NCI-H2107 treated with DMSO at 0.1 percent for 48 hours (cell line): Measurements from ENCODE around the gene KCNJ3.

Experiments
- DNase-seq: peaks from one replicate; lab custom pipeline; 2025; ENCODE audit not compliant: unreplicated experiment; lab: John Stamatoyannopoulos, UW

Gene KCNJ3

DNA sequence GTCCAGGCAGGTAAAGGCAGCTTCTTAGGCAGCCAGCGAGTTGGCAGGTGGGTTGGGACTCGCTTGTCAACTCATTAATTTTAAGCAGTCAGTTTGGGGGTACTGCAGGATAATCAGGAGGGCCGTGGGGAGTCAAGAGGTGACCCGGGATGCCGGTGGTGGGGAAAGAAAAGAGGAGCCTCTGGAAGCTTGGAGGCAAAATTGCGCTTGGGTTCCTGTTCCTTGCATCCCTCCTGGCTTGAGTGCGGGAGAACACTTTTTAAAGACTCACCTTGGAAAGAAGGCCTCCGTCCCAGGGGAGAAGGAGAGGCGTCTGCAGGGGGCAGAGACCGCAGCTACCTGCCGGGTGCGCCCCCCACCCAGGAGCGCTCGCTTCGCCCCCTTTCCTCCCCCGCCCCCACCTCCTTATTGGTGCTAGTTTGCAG is at the start of gene KCNJ3:
KCNJ3 (plus strand) TSS at position 400 of the 425 bp plus-strand sequence. CDS start 81 bp downstream, outside the sequence.
- DNase-seq: no peak

- no peak for DNase-seq
Observed at GRCh38 chr2:154655499-154655898, 43.0 kb upstream of the KCNJ3 start.

DNA sequence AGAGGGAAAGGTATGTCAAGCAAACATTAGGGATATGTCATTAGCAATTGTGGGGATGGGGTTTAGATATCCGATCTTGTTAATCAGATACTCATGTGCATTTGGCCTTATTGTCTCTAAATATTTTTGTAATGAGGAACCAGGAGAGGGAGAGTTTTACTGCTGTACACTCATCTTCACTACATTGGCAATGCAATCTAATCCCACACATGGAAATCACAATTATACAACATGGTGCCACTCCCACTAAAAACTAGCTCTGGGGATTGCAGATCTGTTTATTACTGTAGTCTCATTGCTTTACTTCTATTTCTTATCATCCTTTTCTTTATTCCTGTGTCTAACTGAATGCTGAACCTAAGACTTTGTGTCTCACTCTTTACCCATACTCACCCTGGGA is 39.6 kb upstream of the KCNJ3 start:
- no peak for DNase-seq

- no peak for DNase-seq
Observed at GRCh38 chr2:154664248-154664647, 34.2 kb upstream of the KCNJ3 start.

DNA sequence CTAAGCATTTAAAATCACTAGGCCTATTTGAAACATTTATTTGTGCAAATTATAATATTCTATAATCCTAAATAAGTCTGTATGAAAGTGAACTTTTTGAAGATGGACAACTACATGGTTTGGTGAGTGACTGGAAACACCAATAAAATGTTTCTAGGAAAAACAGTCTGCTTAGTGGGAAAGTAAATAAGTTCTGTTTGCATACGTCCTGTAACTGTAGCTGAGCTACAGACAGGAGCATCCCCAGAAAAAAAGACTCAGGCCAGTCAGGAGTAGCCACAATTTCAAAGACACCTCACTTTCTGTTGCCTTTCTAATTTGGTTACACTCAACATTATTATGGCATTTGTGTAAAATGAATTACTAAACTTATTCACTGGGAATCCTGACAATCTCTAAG is 28.4 kb upstream of the KCNJ3 start:
- no peak for DNase-seq

GRCh38 chr2:154673694-154674093 is 24.8 kb upstream of the KCNJ3 start:
- DNase-seq: no peak

GRCh38 chr2:154677401-154677800 is 21.1 kb upstream of the KCNJ3 start:
- DNase-seq: no peak

DNA sequence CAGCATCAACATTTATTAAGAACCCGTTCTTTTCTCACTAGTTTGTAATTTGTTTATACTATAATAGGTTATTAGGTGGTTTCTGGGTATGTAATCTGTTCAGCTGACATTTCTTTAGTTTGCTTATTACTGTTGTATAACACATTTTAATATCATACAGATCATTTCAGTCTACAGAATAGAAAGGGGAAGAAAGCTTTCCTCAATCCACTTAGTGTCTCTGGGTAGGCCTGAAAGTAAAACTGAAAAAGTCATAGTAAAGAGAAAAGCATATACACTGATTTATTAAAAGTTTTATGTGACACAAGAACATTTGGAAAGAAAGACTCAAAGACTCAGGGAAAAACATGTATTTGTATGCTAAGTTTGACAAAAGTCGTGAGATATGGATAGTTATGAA is 16.8 kb upstream of the KCNJ3 start:
- DNase-seq: no peak

DNA sequence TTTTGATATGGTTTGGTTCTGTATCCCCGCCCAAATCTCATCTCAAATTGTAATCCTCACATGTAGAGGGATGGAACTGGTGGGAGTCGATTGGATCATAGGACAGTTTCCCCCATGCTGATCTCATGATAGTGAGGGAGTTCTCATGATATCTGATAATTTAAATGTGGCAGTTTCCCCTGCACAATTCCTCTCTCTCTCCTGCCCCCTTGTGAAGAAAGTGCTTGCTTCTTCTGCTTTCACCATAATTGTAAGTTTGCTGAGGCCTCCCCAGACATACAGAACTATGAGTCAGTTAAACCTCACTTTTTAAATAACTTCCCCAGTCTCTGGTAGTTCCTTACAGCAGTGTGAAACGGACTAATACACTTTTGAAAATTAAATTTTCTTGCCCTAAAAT is 12.3 kb upstream of the KCNJ3 start:
- DNase-seq: no peak

DNA sequence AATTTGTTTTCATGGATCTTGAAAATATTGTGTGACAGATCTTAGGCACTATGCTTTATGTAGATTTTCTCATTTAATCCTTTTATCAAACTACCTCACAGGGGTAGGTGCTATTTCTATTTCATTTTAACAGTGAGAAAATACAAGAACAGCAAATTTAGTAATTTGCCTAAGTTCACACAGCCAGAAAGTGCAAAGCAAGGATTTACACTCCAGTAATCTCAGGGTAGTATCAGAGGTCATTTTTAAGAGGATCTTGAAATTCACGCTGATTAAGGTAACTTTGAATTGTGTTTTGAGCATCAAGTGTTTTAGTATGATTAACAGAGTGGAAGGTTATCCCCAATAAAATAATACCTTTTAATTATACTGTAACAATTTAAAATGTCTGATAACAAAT is 10.1 kb upstream of the KCNJ3 start:
- no peak for DNase-seq

- DNase-seq: no peak
Observed at GRCh38 chr2:154689158-154689557, 9.3 kb upstream of the KCNJ3 start.

GRCh38 chr2:154692927-154693326 is 5.6 kb upstream of the KCNJ3 start:
- no peak for DNase-seq

DNA sequence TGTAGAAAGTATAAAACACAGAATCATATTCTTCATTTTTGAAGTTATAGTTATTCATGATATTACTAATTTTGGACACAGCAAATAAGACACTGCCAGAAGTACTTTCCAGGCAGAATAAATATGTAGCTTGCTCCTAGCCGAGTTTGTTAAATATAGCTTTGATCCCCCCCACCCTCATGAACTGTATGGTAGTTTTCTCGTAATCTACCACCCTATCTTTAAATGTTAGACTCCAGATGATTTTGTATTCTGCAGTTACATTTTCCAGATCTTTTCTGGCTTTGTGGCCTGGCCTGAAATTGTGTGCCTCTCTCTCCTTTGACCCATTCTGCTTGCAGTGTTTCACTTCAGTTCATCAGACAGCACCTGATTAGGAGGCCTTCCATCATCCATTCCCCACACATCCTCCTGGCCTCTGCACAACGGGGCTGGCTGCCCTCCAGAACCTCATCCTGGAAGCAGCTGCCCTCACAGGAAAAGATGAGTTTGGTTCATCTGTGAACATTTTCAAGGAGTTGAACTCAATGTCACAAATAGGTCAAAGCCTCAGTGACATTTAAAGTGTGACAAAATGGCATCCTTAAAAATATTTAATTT is 4.7 kb upstream of the KCNJ3 start:
- DNase-seq: no peak

- no peak for DNase-seq
Observed at GRCh38 chr2:154694881-154695280, 3.6 kb upstream of the KCNJ3 start.

DNA sequence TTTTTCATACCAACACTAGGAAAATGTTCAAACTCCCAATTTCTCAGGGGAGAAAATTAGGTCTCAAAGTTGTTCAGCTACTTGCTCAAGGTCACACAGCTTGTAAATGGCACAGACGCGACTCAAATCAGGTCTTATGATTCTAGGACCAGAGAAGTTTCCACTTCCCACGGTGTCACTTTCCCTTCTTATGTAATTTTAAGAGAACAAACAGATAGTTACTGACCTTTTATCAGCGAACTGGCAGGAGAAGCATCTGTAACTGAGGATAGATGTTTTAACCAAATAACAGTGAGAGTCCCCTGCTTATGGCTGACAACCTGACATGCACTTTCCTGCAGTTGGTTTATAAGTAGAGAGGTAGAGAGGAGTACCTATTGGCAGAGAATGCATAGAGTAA is 2.1 kb upstream of the KCNJ3 start:
- DNase-seq: no peak

DNA sequence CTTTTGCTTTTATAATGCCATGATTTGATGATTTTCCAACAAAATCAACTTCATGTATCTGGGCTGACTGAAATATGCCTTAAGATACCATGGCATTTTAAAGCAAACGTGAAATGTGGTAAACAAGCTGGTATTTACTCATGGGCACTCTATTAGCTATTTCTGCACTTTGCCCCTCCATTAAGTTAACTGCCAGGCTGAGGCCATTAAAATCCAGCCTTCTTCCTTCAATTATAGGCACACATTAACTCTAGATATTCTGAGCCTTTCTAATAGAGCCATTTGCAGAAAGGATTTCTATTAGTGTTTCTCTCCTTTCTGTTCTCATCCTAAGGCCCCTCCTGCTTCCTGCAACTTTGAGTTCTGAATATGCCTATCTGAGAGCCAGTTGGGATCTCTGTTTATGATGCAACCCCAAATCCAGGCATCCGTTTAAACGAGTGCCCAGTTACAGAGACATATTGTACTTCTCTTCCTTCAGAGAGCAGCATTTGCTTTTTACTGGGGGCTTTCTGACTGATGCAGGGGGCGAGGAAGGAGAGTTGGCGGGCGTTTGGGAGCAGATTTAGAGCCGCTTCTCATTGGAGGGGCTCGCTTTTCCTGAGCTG is 1.6 kb upstream of the KCNJ3 start:
- no peak for DNase-seq

DNA sequence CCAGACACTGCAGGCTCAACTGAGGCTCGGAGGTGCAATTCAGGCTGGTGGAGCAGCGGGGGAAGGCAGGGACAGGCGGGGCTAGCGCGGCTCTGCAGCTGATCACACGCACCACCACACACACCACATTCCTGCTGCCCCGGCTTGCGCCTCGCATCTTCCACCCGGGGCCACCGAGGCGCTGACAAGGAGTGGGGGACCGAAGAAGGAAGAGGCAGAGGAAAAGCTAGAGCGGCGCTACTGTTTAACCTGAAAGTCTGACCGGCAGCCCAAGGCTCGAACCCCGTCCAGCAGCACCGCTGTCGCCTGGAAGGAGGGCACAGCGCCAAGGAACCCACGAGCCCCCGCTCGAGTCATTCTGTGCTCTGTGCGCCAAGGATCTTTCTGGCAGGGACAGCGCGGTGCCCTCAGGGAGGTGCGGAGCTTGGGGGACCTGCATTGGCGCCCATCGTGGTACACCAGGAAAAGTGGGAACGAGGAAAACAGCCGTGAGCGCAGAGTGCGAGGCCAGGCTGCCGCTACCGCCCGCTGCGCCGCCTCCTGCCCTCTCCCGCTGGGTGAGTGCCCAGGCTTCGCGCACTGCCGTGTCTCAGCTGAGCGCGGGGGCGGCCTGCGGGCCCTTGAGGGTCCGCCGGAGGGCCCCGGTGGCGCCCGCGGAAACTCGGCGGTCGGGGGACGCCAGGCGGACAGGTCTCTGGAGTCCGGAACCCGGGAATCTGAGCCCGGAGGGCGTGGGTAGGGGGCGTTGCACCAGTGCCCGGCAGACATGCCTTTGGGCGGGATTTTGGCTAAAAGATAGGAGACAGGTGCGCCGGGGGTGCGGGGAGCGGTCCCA is 860 bp upstream of the KCNJ3 start:
- no peak for DNase-seq

DNA sequence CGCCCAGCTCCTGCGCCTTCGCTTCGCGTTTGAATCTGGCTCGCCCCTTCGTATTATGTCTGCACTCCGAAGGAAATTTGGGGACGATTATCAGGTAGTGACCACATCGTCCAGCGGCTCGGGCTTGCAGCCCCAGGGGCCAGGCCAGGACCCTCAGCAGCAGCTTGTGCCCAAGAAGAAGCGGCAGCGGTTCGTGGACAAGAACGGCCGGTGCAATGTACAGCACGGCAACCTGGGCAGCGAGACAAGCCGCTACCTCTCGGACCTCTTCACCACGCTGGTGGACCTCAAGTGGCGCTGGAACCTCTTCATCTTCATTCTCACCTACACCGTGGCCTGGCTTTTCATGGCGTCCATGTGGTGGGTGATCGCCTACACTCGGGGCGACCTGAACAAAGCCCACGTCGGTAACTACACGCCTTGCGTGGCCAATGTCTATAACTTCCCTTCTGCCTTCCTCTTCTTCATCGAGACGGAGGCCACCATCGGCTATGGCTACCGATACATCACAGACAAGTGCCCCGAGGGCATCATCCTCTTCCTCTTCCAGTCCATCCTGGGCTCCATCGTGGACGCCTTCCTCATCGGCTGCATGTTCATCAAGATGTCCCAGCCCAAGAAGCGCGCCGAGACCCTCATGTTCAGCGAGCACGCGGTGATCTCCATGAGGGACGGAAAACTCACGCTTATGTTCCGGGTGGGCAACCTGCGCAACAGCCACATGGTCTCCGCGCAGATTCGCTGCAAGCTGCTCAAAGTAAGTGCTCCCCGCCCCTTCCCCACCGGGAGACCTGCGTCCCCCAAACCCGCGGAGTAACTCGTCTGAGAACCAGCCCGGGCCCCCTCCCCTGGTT is 453 bp downstream of the KCNJ3 start:
- no peak for DNase-seq

DNA sequence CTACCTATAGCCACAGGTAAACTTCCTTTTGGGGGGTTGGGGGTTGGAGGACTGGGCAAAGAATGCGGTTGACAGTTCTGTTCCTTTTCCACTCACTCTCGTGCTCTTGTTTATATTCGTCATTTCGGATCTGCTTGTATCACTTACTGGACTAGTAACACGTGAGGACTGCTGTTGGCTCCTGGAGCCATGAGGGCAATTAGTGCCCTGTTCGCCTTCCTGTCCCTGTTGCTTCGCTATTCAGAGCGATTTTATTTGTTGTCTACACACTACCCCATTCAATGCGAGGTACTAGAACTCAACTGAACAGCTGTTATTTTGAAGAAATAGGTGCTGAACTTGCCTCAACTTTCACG is 1.1 kb downstream of the KCNJ3 start:
- no peak for DNase-seq

DNA sequence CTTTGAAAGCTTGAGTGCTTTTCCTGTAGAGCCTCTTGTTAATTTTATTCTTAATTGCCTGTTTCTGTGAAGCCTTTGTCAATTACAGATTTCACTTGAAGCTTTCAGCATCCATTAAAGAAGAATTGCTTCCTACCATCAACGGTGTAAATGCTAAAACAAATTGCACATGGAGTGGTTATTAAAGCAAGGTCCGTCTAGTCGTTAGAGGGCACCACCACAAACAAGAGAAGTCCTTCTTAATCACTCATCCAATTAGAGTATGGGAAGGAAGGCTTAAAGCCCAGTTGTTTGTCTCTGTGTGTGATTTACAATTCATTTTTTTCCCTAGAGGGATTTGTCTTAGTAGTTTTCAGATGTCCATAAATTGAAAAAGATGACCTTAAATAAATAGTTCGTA is 1.6 kb downstream of the KCNJ3 start:
- no peak for DNase-seq

DNA sequence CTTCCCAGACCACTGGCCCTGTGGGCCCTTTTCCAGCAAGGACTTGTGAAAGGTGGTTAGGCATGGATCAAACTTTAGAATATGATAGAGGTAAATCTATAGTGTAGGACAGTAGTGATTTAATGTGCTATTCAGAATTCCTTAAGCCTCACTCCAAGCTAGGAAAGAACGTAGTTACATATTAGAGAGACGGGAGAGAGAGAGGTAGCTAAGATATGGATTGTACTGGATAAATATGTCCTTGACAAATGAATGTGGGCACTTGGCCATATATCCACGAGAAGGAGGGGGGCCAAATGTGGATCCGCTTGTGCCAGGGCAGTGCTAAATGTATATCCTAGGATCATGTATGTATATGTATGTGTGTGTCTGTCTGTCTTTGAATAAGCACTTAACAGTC is 6.5 kb downstream of the KCNJ3 start:
- DNase-seq: no peak
